ENCODE measurements around the gene TMEM163. TPM values are rescaled to one million over a fixed set of nuclear protein-coding genes. Genes with fewer than 3 reads are reported as not detected.

TMEM163 gene
- total RNA-seq, 2 experiments from 2014 or later = 0.51 TPM; not detected in 1

- TF ChIP-seq CTCF (conservative IDR thresholded peaks at IDR 0.05; ENCODE audit: low read length) = no peak
- no peak for TF ChIP-seq EZH2phosphoT487 (IDR thresholded peaks at IDR 0.05; ENCODE audit: borderline replicate concordance, low read depth, low read length)
- no peaks in the 10 kb centered on the region for H3K4me1 ChIP-seq (ENCODE audit: insufficient read depth, low read length, poor library complexity, severe bottlenecking)
- intact Hi-C loops (cut with micrococcal nuclease; ENCODE audit: unreplicated experiment) = no loop called here
- H3K79me2 ChIP-seq (ENCODE audit: insufficient read depth, low read depth, low read length) = no peaks in the 10 kb centered on the region
- no peaks in the 10 kb centered on the region for H3K9me2 ChIP-seq (ENCODE audit: insufficient read depth, low read length)
- no peaks in the 10 kb centered on the region for H3K36me3 ChIP-seq (ENCODE audit: insufficient read depth, low read length)
- H2AFZ ChIP-seq (ENCODE audit: low read length) = no peak overlapping the region
- H3K9me3 ChIP-seq (ENCODE audit: low read length) = no peaks in the 10 kb centered on the region
- no peak overlapping the region for H3K4me3 ChIP-seq (ENCODE audit: low read depth, low read length, poor library complexity, severe bottlenecking)
- H3K4me2 ChIP-seq (ENCODE audit: low read length) = no peak overlapping the region
- H4K20me1 ChIP-seq (ENCODE audit: insufficient read depth, low read length) = no peaks in the 10 kb centered on the region
- BruUV-seq (replicated peaks) = no TSS peak
- ChIA-PET CTCF (ENCODE audit: unreplicated experiment) (no interaction called here), POLR2A (no interaction called here)
- no peak overlapping the region for H3K27ac ChIP-seq (ENCODE audit: low read depth, low read length, poor library complexity, severe bottlenecking)
- DNase-seq (ENCODE audit: low spot score) = no peak
Measured at GRCh38 chr2:134727385-134727784, 8.6 kb upstream of the TMEM163 start.

GRCh38 chr2:134726645-134727044 is 7.8 kb upstream of the TMEM163 start:
- no peak for TF ChIP-seq EZH2phosphoT487 (IDR thresholded peaks at IDR 0.05; ENCODE audit: borderline replicate concordance, low read depth, low read length)
- Histone ChIP-seq H3K4me2 (ENCODE audit: low read length) (no peak overlapping the region), H3K4me3 (ENCODE audit: low read depth, low read length, poor library complexity, severe bottlenecking) (no peak overlapping the region), H3K36me3 (ENCODE audit: insufficient read depth, low read length) (no peaks in the 10 kb centered on the region), H2AFZ (ENCODE audit: low read length) (no peak overlapping the region), H4K20me1 (ENCODE audit: insufficient read depth, low read length) (no peaks in the 10 kb centered on the region), H3K79me2 (ENCODE audit: insufficient read depth, low read depth, low read length) (no peaks in the 10 kb centered on the region), H3K9me3 (ENCODE audit: low read length) (no peaks in the 10 kb centered on the region), H3K4me1 (ENCODE audit: insufficient read depth, low read length, poor library complexity, severe bottlenecking) (no peaks in the 10 kb centered on the region), H3K9me2 (ENCODE audit: insufficient read depth, low read length) (no peaks in the 10 kb centered on the region), H3K27ac (ENCODE audit: low read depth, low read length, poor library complexity, severe bottlenecking) (no peak overlapping the region)
- DNase-seq (ENCODE audit: low spot score) = no peak
- no TSS peak for BruUV-seq (replicated peaks)
- ChIA-PET POLR2A (no interaction called here), CTCF (ENCODE audit: unreplicated experiment) (no interaction called here)
- intact Hi-C loops (cut with micrococcal nuclease; ENCODE audit: unreplicated experiment) = no loop called here

GRCh38 chr2:134725876-134726275 is 7.1 kb upstream of the TMEM163 start:
- no peaks in the 10 kb centered on the region for H3K9me2 ChIP-seq (ENCODE audit: insufficient read depth, low read length)
- POLR2A ChIA-PET = interaction anchor here (0.5 to 0.6 kb wide), 2 partner anchors 9 to 43 kb away, joined by 3 read pairs; no protein-coding TSS in a partner anchor

More at GRCh38 chr2:134725876-134726275, 7.1 kb upstream of the TMEM163 start:
- DNase-seq (ENCODE audit: low spot score) = no peak
- Histone ChIP-seq H3K79me2 (ENCODE audit: insufficient read depth, low read depth, low read length) (no peaks in the 10 kb centered on the region), H3K36me3 (ENCODE audit: insufficient read depth, low read length) (no peaks in the 10 kb centered on the region), H3K4me2 (ENCODE audit: low read length) (no peak overlapping the region), H3K4me3 (ENCODE audit: low read depth, low read length, poor library complexity, severe bottlenecking) (no peak overlapping the region), H3K4me1 (ENCODE audit: insufficient read depth, low read length, poor library complexity, severe bottlenecking) (no peaks in the 10 kb centered on the region), H4K20me1 (ENCODE audit: insufficient read depth, low read length) (no peaks in the 10 kb centered on the region), H3K9me3 (ENCODE audit: low read length) (no peaks in the 10 kb centered on the region), H3K27ac (ENCODE audit: low read depth, low read length, poor library complexity, severe bottlenecking) (no peak overlapping the region), H2AFZ (ENCODE audit: low read length) (no peak overlapping the region)
- no TSS peak for BruUV-seq (replicated peaks)
- intact Hi-C loops (cut with micrococcal nuclease; ENCODE audit: unreplicated experiment) = no loop called here
- CTCF ChIA-PET (ENCODE audit: unreplicated experiment) = no interaction called here
- no peak for TF ChIP-seq CTCF (conservative IDR thresholded peaks at IDR 0.05; ENCODE audit: low read length)
- TF ChIP-seq EZH2phosphoT487 (IDR thresholded peaks at IDR 0.05; ENCODE audit: borderline replicate concordance, low read depth, low read length) = no peak

Data from OCI-LY7 (cell line).